Right cardiac atrium (tissue), 5 donors: Measurements from ENCODE around the gene TNS3. TPM values are rescaled to one million over a fixed set of nuclear protein-coding genes. Genes with fewer than 3 reads are reported as not detected.

ENCODE experiments used
- ATAC-seq, 2 donors: fragments of 200-7000 bp; cut with Tn5 transposase; one replicate each; pipeline versions ENCODE4 v1.8.0 to v1.9.1; 2020; ENCODE audit warnings: moderate library complexity in 2 of 2, mild to moderate bottlenecking in 1 of 2
- DNase-seq, 3 donors: peaks; one replicate each; pipeline ENCODE4 v3.0.0-alpha.2; 2020
- H3K27ac ChIP-seq: one replicate; pipeline ENCODE4 v1.5.1; 2013; ENCODE audit warnings: mild to moderate bottlenecking, low read length, control low read depth, moderate library complexity
- H3K27me3 ChIP-seq: one replicate; pipeline ENCODE4 v1.6.1; 2013; ENCODE audit not compliant: control insufficient read depth, insufficient read depth
- H3K4me1 ChIP-seq: one replicate; pipeline ENCODE4 v1.6.1; 2013; ENCODE audit warnings: low read length; ENCODE audit not compliant: control insufficient read depth, insufficient read depth
- H3K4me3 ChIP-seq: one replicate; pipeline ENCODE4 v1.5.1; 2013; ENCODE audit warnings: low read length, control low read depth
- H3K9me3 ChIP-seq: one replicate; pipeline ENCODE4 v1.6.1; 2013; ENCODE audit warnings: low read length; ENCODE audit not compliant: control insufficient read depth
- WGBS: extraction: QIAGEN DNeasy Blood & Tissue Kit; methylation state at CpG from one replicate; pipeline ENCODE4 v1.1.7; 2013; 5-methylcytosine and 5-hydroxymethylcytosine counted together
- intact Hi-C, 4 donors: fragments of 100-400 bp; cut with DNase I; formaldehyde crosslinking; loops; one replicate each; pipeline versions ENCODE4 v1.11.0 to v1.14.0; 2022 to 2023
- polyA plus RNA-seq: library from polyadenylated mRNA; stranded (reverse); fragments of 200-250 nt; gene quantifications from one replicate; pipeline ENCODE4 v1.2.3, GENCODE V29; 2013
- total RNA-seq, 4 donors: library from RNA; stranded (reverse); fragmentation: NEBNext Ultra II Directional; extraction: Animal tissue kit (Norgen Biotek cat#: 25700); gene quantifications; one replicate each; pipeline ENCODE4 v1.2.1, GENCODE V29; 2021
- donor health status: healthy with polysubstance abuse.
- donor health status: DM: no; HTN: yes; CAD: no.
- donor health status: DM: no; HTN: no; CAD: no.
- donor health status: DM: no; HTN: yes; CAD: no; lungs with severe emphysema.
- donor health status: DM: yes; HTN: yes; CAD: no.

Gene TNS3
- total and polyA plus RNA-seq, 5 donors: 19.7 to 48.3 (median 40.4) TPM

- intact Hi-C loops: no loop called here
- Histone ChIP-seq H3K4me3 (no peak overlapping the region), H3K4me1 (peaks cover 22% of the 10 kb centered on the region), H3K9me3 (no peaks in the 10 kb centered on the region), H3K27me3 (no peaks in the 10 kb centered on the region), H3K27ac (no peak overlapping the region)
- ATAC-seq: no peak
- WGBS: 97% methylated on average over 14 of the region's 14 CpGs
- no peak for DNase-seq
These were observed 125.5 kb downstream of the TNS3 start for GRCh38 chr7:47456210-47456955.

DNA sequence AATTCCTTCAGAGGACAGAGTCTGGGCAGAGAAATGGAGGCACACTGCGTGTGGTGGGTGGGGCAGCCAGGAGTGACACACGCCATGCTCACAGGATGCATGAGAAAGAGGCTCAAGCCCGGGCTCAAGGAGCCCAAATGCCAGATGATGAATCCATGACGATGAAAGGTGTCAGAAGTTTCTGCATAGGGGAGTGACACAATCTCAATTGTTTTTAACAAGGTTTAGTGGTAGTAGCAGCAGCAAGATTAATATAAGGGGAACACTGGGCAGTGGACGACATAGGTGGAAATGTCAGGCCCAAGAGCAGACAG lies 126.1 kb downstream of the TNS3 start:
- H3K4me1 ChIP-seq: peaks cover 16% of the 10 kb centered on the region
- no peak overlapping the region for H3K4me3 ChIP-seq
- no peaks in the 10 kb centered on the region for H3K9me3 ChIP-seq
- ATAC-seq (no peak), DNase-seq (no peak)
- H3K27ac ChIP-seq: no peak overlapping the region
- H3K27me3 ChIP-seq: no peaks in the 10 kb centered on the region
- WGBS: 90% methylated on average over 5 of the region's 5 CpGs
- intact Hi-C loops: no loop called here

DNA sequence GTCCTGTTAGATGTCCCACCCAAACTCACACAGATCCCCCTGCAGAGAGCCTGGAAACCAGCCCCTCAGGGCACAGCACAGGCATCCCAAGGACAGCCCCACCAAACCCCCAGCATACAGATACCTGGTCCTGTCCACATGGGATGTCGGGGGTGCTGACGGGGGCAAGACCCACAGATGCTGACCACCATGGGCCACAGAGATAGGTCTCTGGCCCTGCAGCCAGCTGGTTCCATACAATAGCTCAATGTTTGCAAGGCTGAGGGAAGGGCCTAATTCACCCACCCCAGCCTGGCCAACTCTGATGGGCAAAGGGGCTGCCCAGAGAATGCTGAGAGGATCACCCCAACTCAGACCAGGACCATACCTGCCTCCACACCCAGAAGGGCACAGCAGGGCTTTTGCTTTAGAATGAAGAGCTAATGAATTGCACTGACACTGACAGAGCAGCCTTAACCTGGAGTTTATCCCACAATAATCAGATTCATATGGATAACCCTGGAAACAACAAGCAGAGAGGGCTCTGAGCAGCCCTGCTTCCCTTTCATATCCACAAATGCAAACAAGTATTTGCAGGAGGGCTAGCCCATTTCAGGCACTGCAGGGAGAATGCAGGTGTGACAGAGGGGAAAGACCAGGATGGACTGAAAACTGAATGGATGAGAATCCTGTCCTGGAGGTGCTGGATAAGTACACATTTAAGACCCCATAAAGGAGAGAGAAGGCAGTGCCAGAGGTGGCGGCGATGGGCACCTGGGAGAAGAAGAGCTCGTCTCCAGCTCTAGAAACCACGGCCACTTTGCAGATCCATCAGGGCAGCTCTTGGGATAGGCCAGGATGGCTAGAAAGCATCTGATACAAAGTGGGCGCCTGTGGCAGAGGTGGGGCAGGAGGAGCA lies 126.7 kb downstream of the TNS3 start:
- Histone ChIP-seq H3K9me3 (no peaks in the 10 kb centered on the region), H3K27me3 (no peaks in the 10 kb centered on the region), H3K4me3 (no peak overlapping the region), H3K27ac (no peak overlapping the region), H3K4me1 (peaks cover 16% of the 10 kb centered on the region)
- WGBS: 98% methylated on average over 7 of the region's 7 CpGs
- DNase-seq (peak in 1 of 3 donors; percentile 43), ATAC-seq (no peak)
- intact Hi-C loops: no loop called here

DNA sequence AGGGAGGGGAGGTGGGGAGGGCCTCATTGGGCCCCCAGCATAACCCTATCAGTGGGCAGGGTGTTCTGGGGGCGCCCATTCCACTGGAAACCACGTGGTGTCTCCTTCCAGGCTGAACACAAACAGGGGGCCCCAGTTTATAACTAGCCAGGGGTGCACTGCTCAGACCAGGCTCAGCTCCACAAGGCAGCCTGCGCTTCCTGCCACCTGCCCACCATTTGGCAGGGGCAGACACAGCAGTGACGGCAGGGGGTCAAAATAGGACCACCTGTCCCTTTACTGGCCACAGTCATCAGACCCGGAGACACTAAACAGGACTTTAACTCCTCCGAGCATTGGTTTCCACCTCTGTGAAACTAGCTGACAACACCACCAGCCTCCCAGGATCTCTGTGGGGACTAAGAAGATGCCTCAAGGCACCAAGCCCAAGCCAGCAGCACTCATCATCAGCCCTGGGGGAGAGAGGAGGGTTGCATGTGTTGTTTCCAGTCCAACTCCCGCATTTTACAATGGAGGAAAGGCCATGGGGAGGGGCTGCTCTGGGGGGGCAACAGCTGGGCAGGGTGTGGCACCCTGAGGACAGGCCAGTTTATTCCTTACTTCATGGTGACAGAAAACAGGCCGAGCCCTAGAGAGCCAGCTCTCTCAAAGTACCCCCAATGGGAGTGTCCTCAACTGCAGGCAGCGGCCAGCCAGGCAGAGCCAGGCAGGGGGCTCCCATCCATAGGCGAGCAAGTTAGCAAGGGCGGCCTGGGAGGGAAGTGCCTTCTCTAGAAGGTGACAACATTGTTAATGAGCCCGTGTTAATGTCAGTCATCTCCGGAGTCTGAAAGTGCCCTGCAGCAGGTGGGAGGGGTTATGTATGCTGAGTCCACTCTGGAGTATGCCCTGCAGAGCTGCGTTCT lies 127.6 kb downstream of the TNS3 start:
- H3K9me3 ChIP-seq: no peaks in the 10 kb centered on the region
- DNase-seq (no peak), ATAC-seq (peak in 1 of 2 donors; percentile 17)
- H3K27ac ChIP-seq: peak overlapping the region; percentile 79
- no peak overlapping the region for H3K4me3 ChIP-seq
- 71% methylated on average over 14 of the region's 14 CpGs for WGBS
- H3K4me1 ChIP-seq: peaks cover 16% of the 10 kb centered on the region
- no peaks in the 10 kb centered on the region for H3K27me3 ChIP-seq
- intact Hi-C loops: no loop called here

- Histone ChIP-seq H3K27me3 (no peaks in the 10 kb centered on the region), H3K27ac (peak overlapping the region; percentile 79), H3K9me3 (no peaks in the 10 kb centered on the region), H3K4me1 (peaks cover 16% of the 10 kb centered on the region), H3K4me3 (no peak overlapping the region)
- ATAC-seq (peak; percentile 70 to 86), DNase-seq (peak in 2 of 3 donors; percentile 69 to 83)
- 29% methylated on average over 23 of the region's 23 CpGs for WGBS
- intact Hi-C loops: no loop called here
These were observed 128.5 kb downstream of the TNS3 start for GRCh38 chr7:47453093-47454061.

- Histone ChIP-seq H3K27ac (peak overlapping the region; percentile 50), H3K27me3 (no peaks in the 10 kb centered on the region), H3K9me3 (no peaks in the 10 kb centered on the region), H3K4me1 (peaks cover 16% of the 10 kb centered on the region), H3K4me3 (no peak overlapping the region)
- DNase-seq (peak in 1 of 3 donors; percentile 48), ATAC-seq (peak; percentile 8)
- intact Hi-C loops: no loop called here
- 78% methylated on average over 11 of the region's 11 CpGs for WGBS
These were observed 129.2 kb downstream of the TNS3 start for GRCh38 chr7:47452715-47453092.

GRCh38 chr7:47452295-47452694 lies 129.6 kb downstream of the TNS3 start:
- DNase-seq: no peak
- 85% methylated on average over 3 of the region's 3 CpGs for WGBS
- intact Hi-C loops: no loop called here

DNA sequence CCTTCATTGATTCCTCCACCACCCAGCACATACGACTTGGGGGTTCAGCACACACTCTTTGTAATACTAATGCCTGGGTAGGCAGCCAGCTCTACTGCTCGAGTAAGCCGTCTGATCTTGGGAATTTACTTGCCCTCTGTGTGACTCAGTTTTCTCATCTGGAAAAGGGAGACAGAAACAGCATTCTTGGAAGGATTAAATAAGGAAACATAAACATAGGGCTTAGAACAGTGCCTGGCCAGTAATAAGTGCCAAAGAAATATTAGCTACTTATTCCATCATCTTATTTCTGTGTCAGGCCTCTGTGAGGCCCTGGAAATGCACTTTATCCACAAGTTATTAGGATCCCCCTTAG lies 130.1 kb downstream of the TNS3 start:
- no peaks in the 10 kb centered on the region for H3K9me3 ChIP-seq
- no peak for ATAC-seq
- H3K27ac ChIP-seq: no peak overlapping the region
- no peak for DNase-seq
- no peak overlapping the region for H3K4me3 ChIP-seq
- WGBS: 72% methylated on average over 3 of the region's 3 CpGs
- H3K27me3 ChIP-seq: no peaks in the 10 kb centered on the region
- peaks cover 18% of the 10 kb centered on the region for H3K4me1 ChIP-seq
- intact Hi-C loops: no loop called here

More at GRCh38 chr7:47452295-47452694, 129.6 kb downstream of the TNS3 start:
- Histone ChIP-seq H3K4me3 (no peak overlapping the region), H3K27me3 (no peaks in the 10 kb centered on the region), H3K9me3 (no peaks in the 10 kb centered on the region), H3K27ac (peak overlapping the region; percentile 50), H3K4me1 (peaks cover 16% of the 10 kb centered on the region)
- ATAC-seq: no peak

- no peak overlapping the region for H3K27ac ChIP-seq
- ATAC-seq: no peak
- H3K4me3 ChIP-seq: no peak overlapping the region
- H3K4me1 ChIP-seq: peaks cover 20% of the 10 kb centered on the region
- intact Hi-C loops: loop anchor here in 2 of 4 donors (10.0 kb wide), 2 partner anchors 135 to 365 kb away; partner anchors contain the start of gene TNS3 (in 1 of the 2)
- no peak for DNase-seq
- H3K27me3 ChIP-seq: no peaks in the 10 kb centered on the region
- WGBS: 90% methylated on average over 11 of the region's 11 CpGs
- H3K9me3 ChIP-seq: no peaks in the 10 kb centered on the region
These were observed 131.9 kb downstream of the TNS3 start for GRCh38 chr7:47449810-47450590.
